Measurements from ENCODE around the gene F12.

DNA sequence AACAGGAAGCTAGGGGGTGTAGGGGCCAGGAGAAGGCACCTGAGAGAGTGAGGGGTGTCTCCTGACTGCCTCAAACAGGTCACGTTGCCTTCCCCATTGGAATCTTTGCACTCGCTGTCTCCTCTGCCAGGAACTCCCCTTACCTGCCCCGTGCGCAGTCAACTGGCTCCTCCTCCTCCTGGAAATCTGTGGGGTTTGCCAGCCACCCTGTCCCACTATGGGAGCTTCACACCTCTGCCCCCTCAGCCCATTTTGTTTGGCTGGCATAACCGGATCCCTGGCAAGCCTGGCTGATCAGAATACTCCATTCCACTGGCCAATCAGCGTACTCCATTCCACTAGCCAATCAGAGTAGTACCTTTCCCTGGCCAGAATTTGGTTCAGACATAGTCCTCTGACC, 35.6 kb downstream of the F12 start:
- TF ChIP-seq POLR2AphosphoS5 (IDR thresholded peaks at IDR 0.05): no peak
- TF ChIP-seq, protein P1, sequence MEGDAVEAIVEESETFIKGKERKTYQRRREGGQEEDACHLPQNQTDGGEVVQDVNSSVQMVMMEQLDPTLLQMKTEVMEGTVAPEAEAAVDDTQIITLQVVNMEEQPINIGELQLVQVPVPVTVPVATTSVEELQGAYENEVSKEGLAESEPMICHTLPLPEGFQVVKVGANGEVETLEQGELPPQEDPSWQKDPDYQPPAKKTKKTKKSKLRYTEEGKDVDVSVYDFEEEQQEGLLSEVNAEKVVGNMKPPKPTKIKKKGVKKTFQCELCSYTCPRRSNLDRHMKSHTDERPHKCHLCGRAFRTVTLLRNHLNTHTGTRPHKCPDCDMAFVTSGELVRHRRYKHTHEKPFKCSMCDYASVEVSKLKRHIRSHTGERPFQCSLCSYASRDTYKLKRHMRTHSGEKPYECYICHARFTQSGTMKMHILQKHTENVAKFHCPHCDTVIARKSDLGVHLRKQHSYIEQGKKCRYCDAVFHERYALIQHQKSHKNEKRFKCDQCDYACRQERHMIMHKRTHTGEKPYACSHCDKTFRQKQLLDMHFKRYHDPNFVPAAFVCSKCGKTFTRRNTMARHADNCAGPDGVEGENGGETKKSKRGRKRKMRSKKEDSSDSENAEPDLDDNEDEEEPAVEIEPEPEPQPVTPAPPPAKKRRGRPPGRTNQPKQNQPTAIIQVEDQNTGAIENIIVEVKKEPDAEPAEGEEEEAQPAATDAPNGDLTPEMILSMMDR (IDR thresholded peaks at IDR 0.05): no peak

Measured in transverse colon (tissue), 4 donors.